Measurements from ENCODE around the gene CCDC63.

CCDC63 gene

DNA sequence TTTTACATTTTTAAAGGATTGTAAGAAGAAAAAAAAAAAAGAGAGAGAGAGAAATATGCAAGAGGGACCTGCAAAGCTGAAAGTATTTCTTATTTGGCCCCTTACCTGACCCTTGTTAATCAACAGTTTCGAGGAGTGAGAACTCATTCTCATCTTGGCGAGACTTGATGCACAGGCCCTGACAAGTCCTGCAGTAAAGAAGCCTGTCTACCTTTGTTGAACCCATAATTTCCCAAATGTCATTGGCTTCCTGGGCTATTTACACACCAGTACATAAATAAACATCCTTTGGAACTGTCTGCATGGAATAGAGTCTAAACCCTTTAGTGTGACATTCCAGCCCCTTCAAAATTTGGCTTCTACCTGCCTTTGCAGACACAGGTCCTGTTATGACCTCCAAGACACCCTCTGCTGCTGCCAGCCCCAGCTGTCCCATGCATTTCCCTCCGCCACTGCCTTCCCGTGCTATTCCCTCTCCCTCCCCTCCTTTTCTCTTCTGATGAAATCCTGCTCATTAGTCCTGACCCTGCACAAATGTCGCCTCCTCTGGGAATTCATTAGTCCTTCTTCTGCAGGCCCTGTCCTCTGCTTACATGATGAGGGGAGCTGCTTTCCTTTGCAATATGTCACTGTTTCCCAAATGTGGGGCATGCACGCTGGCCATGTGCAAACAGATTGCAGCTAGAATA, 38.5 kb downstream of the CCDC63 start:
- Histone ChIP-seq H3K9ac (ENCODE audit: low read depth, low read length) (no peak overlapping the region), H3K4me1 (ENCODE audit: control insufficient read depth, insufficient read depth, low read length) (no peaks in the 10 kb centered on the region), H3K9me3 (replicated peaks; ENCODE audit: low read length) (no peaks in the 10 kb centered on the region), H3K4me2 (ENCODE audit: low read length) (no peak overlapping the region), H3K27me3 (ENCODE audit: control insufficient read depth, insufficient read depth, low read length) (peaks cover 10% of the 10 kb centered on the region), H3K36me3 (ENCODE audit: insufficient read depth, low read length) (no peaks in the 10 kb centered on the region), H3K4me3 (ENCODE audit: low read length) (no peak overlapping the region)

DNA sequence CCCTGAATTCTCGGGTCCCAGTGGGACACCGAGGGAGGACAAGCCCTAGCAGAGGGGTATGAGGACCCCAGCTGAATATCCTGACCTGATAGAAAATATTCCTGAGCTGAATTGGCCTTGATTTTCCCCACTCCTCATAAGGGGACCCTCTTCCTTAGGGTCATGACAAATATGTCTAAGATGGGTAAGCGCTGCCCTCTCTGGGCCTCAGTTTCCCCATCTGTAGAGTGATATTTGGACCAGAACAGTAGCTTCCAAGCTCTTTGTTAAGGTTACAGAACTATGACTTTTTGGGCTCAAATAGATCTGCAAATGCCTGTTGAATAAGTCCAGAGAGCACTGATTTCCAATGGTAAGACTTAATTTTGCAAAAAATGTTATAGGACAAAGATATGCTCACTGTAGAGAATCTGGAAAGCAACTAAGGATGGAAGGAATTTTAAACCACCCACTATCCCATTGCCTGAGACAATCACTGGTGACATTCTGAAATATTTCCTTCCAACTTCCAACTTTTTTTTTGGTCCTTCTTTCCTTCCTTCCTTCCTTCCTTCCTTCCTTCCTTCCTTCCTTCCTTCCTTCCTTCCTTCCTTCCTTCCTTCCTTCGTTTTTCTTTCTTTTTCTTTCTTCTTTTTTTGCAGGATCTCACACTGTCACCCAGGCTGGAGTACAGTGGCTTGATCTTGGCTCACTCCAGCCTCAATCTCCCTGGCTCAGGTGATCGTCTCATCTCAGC, 41.6 kb downstream of the CCDC63 start:
- Histone ChIP-seq H3K4me3 (ENCODE audit: low read length) (no peak overlapping the region), H3K36me3 (ENCODE audit: insufficient read depth, low read length) (no peaks in the 10 kb centered on the region), H3K27me3 (ENCODE audit: control insufficient read depth, insufficient read depth, low read length) (peaks cover 13% of the 10 kb centered on the region), H3K9ac (ENCODE audit: low read depth, low read length) (no peak overlapping the region), H3K4me1 (ENCODE audit: control insufficient read depth, insufficient read depth, low read length) (peaks cover 3% of the 10 kb centered on the region), H3K4me2 (ENCODE audit: low read length) (no peak overlapping the region), H3K9me3 (replicated peaks; ENCODE audit: low read length) (no peaks in the 10 kb centered on the region)

DNA sequence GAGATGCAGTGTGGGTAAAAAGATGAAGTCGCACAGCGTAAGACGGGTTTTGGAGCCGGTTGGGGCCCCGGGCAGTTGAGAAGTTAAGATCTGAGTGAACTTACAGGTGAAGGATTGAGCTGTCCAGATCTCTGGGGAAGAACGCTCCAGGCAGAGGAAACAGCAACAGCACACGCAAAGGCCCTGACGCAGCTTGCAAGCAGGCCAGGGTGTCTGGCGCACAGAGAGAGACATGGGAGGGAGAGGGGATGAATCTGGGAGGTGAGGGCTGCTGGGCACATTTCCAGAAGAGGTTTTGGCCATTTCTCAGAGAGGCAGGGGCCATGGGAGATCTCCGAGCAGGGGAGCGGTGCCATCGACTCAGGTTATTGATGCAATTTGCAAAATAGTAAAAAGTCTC, 42.6 kb downstream of the CCDC63 start:
- peaks cover 9% of the 10 kb centered on the region for H3K27me3 ChIP-seq (ENCODE audit: control insufficient read depth, insufficient read depth, low read length)
- H3K4me1 ChIP-seq (ENCODE audit: control insufficient read depth, insufficient read depth, low read length), result peaks cover 5% of the 10 kb centered on the region
- H3K4me2 ChIP-seq (ENCODE audit: low read length), result no peak overlapping the region
- H3K9ac ChIP-seq (ENCODE audit: low read depth, low read length), result no peak overlapping the region
- H3K9me3 ChIP-seq (replicated peaks; ENCODE audit: low read length), result no peaks in the 10 kb centered on the region
- no peaks in the 10 kb centered on the region for H3K36me3 ChIP-seq (ENCODE audit: insufficient read depth, low read length)
- no peak overlapping the region for H3K4me3 ChIP-seq (ENCODE audit: low read length)

GRCh38 chr12:110893956-110894355, 47.2 kb downstream of the CCDC63 start:
- H3K36me3 ChIP-seq (ENCODE audit: insufficient read depth, low read length), result no peaks in the 10 kb centered on the region
- H3K4me3 ChIP-seq (ENCODE audit: low read length), result no peak overlapping the region
- no peaks in the 10 kb centered on the region for H3K9me3 ChIP-seq (replicated peaks; ENCODE audit: low read length)
- H3K9ac ChIP-seq (ENCODE audit: low read depth, low read length), result no peak overlapping the region
- peaks cover 14% of the 10 kb centered on the region for H3K27me3 ChIP-seq (ENCODE audit: control insufficient read depth, insufficient read depth, low read length)
- H3K4me1 ChIP-seq (ENCODE audit: control insufficient read depth, insufficient read depth, low read length), result peaks cover 8% of the 10 kb centered on the region
- no peak overlapping the region for H3K4me2 ChIP-seq (ENCODE audit: low read length)

GRCh38 chr12:110896559-110896958, 49.8 kb downstream of the CCDC63 start:
- Histone ChIP-seq H3K27me3 (ENCODE audit: control insufficient read depth, insufficient read depth, low read length) (peaks cover 9% of the 10 kb centered on the region), H3K9ac (ENCODE audit: low read depth, low read length) (no peak overlapping the region), H3K4me3 (ENCODE audit: low read length) (no peak overlapping the region), H3K9me3 (replicated peaks; ENCODE audit: low read length) (no peaks in the 10 kb centered on the region), H3K4me2 (ENCODE audit: low read length) (no peak overlapping the region), H3K4me1 (ENCODE audit: control insufficient read depth, insufficient read depth, low read length) (peaks cover 8% of the 10 kb centered on the region), H3K36me3 (ENCODE audit: insufficient read depth, low read length) (no peaks in the 10 kb centered on the region)

DNA sequence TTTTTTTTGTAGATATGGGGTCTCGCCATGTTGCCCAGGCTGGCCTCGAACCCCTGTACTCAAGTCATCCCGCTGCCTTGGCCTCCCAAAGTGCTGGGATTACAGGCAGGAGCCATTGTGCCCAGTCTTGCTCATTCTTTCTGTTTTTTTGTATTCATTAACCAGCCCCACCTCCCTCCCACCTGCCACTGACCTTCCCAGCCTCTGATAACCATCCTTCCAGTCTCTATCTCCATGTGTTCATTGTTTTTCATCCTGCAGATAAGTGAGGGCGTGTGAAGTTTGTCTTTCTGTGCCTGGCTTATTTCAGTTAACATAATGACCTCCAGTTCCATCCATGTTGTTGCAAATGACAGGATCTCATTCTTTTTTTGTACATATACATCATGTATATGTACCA, 54.6 kb downstream of the CCDC63 start:
- Histone ChIP-seq H3K4me3 (ENCODE audit: low read length) (no peak overlapping the region), H3K4me2 (ENCODE audit: low read length) (no peak overlapping the region), H3K36me3 (ENCODE audit: insufficient read depth, low read length) (no peaks in the 10 kb centered on the region), H3K9ac (ENCODE audit: low read depth, low read length) (no peak overlapping the region), H3K27me3 (ENCODE audit: control insufficient read depth, insufficient read depth, low read length) (peaks cover 2% of the 10 kb centered on the region), H3K9me3 (replicated peaks; ENCODE audit: low read length) (no peaks in the 10 kb centered on the region), H3K4me1 (ENCODE audit: control insufficient read depth, insufficient read depth, low read length) (no peaks in the 10 kb centered on the region)

- Histone ChIP-seq H3K4me2 (ENCODE audit: low read length) (no peak overlapping the region), H3K27me3 (ENCODE audit: control insufficient read depth, insufficient read depth, low read length) (peaks cover 9% of the 10 kb centered on the region), H3K9ac (ENCODE audit: low read depth, low read length) (no peak overlapping the region), H3K36me3 (ENCODE audit: insufficient read depth, low read length) (no peaks in the 10 kb centered on the region), H3K4me3 (ENCODE audit: low read length) (no peak overlapping the region), H3K9me3 (replicated peaks; ENCODE audit: low read length) (no peaks in the 10 kb centered on the region), H3K4me1 (ENCODE audit: control insufficient read depth, insufficient read depth, low read length) (no peaks in the 10 kb centered on the region)
Measured at GRCh38 chr12:110903511-110903910, 56.7 kb downstream of the CCDC63 start.

DNA sequence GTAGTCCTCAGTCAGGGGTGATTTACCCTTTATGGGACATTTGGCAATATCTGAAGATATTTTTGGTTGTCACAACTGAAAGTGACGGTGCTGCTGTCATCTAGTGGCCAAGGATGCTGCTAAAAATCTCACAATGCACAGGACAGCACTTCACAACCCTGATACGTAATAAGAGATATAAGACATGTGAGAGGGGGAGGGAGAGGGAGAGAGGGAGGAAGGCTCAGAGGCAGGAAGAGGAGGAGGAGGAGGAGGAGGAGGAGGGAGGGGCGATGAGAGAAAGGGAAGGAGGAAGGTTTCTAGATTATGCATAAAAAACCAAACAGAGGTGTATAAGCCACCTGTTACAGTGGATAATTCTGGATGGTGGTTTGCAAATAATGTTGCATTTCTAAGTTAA, 59.3 kb downstream of the CCDC63 start:
- Histone ChIP-seq H3K4me1 (ENCODE audit: control insufficient read depth, insufficient read depth, low read length) (no peaks in the 10 kb centered on the region), H3K27me3 (ENCODE audit: control insufficient read depth, insufficient read depth, low read length) (peaks cover 14% of the 10 kb centered on the region), H3K36me3 (ENCODE audit: insufficient read depth, low read length) (no peaks in the 10 kb centered on the region), H3K4me2 (ENCODE audit: low read length) (no peak overlapping the region), H3K9ac (ENCODE audit: low read depth, low read length) (no peak overlapping the region), H3K4me3 (ENCODE audit: low read length) (no peak overlapping the region), H3K9me3 (replicated peaks; ENCODE audit: low read length) (no peaks in the 10 kb centered on the region)

- Histone ChIP-seq H3K9ac (ENCODE audit: low read depth, low read length) (no peak overlapping the region), H3K36me3 (ENCODE audit: insufficient read depth, low read length) (no peaks in the 10 kb centered on the region), H3K4me1 (ENCODE audit: control insufficient read depth, insufficient read depth, low read length) (no peaks in the 10 kb centered on the region), H3K4me3 (ENCODE audit: low read length) (no peak overlapping the region), H3K9me3 (replicated peaks; ENCODE audit: low read length) (no peaks in the 10 kb centered on the region), H3K27me3 (ENCODE audit: control insufficient read depth, insufficient read depth, low read length) (peaks cover 14% of the 10 kb centered on the region), H3K4me2 (ENCODE audit: low read length) (no peak overlapping the region)
Measured at GRCh38 chr12:110906516-110906915, 59.7 kb downstream of the CCDC63 start.

- Histone ChIP-seq H3K36me3 (ENCODE audit: insufficient read depth, low read length) (no peaks in the 10 kb centered on the region), H3K9ac (ENCODE audit: low read depth, low read length) (no peak overlapping the region), H3K4me1 (ENCODE audit: control insufficient read depth, insufficient read depth, low read length) (no peaks in the 10 kb centered on the region), H3K27me3 (ENCODE audit: control insufficient read depth, insufficient read depth, low read length) (peaks cover 14% of the 10 kb centered on the region), H3K4me3 (ENCODE audit: low read length) (no peak overlapping the region), H3K4me2 (ENCODE audit: low read length) (no peak overlapping the region), H3K9me3 (replicated peaks; ENCODE audit: low read length) (no peaks in the 10 kb centered on the region)
Measured at GRCh38 chr12:110906985-110907384, 60.2 kb downstream of the CCDC63 start.

GRCh38 chr12:110907583-110907982, 60.8 kb downstream of the CCDC63 start:
- no peak overlapping the region for H3K4me2 ChIP-seq (ENCODE audit: low read length)
- peaks cover 14% of the 10 kb centered on the region for H3K27me3 ChIP-seq (ENCODE audit: control insufficient read depth, insufficient read depth, low read length)
- no peak overlapping the region for H3K4me3 ChIP-seq (ENCODE audit: low read length)
- no peaks in the 10 kb centered on the region for H3K36me3 ChIP-seq (ENCODE audit: insufficient read depth, low read length)
- no peak overlapping the region for H3K9ac ChIP-seq (ENCODE audit: low read depth, low read length)
- no peaks in the 10 kb centered on the region for H3K9me3 ChIP-seq (replicated peaks; ENCODE audit: low read length)
- H3K4me1 ChIP-seq (ENCODE audit: control insufficient read depth, insufficient read depth, low read length), result no peaks in the 10 kb centered on the region

Measured in skeletal muscle satellite cell (primary cell).